NCI-H2227 (cell line): ENCODE results near the gene TAB3.
"Not testable (repeated sequence)": the region's sequence is repeated elsewhere in the genome, so short reads cannot be mapped to it uniquely, and the experiment has no call there.

Source experiments
- DNase-seq: peaks from one replicate; lab custom pipeline; 2025; ENCODE audit not compliant: unreplicated experiment; lab: John Stamatoyannopoulos, UW

Gene TAB3

DNA sequence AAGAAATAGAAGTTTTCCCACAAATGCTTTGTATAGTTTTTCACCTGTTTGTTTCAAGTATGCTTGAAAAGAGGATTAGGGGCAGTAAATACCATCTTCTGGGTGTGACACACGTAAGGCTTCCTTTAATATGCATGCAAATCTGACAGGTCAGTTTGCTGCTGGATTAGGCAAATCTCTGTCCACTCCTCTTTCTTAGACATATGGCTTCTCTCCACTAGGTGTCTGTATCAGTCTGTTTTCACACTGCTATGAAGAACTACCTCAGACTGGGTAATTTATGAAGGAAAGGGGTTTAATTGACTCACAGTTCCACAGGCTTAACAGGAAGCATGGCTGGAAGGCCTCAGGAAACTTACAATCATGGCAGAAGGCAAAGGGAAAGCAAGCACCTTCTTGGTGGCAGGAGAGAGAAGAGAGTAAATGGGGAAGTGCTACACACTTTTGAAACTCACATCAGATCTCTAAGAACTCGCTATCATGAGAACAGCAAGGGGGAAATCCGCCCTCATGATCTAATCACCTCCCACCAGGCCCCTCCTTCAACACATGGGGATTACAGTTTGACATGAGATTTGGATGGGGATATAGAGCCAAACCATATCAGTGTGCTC lies 66.9 kb downstream of the TAB3 start:
- DNase-seq: no peak

DNA sequence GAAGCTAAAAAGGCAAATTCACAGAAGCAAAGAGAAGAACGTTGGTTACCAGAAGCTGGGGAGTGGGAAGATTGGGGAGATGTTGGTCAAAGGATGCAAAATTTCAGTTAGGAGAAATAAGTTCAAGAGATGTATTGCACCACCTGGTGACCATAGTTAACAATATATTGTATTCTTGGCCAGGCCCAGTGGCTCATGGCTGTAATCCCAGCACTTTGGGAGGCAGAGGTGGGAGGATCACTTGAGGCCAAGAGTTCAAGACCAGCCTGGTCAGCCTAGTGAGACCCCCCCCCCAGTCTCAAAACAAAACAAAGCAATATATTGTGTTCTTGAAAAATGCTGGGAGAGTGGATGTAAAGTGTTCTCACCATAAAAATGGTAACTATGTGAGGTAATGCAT lies 67.9 kb downstream of the TAB3 start:
- no peak for DNase-seq

DNA sequence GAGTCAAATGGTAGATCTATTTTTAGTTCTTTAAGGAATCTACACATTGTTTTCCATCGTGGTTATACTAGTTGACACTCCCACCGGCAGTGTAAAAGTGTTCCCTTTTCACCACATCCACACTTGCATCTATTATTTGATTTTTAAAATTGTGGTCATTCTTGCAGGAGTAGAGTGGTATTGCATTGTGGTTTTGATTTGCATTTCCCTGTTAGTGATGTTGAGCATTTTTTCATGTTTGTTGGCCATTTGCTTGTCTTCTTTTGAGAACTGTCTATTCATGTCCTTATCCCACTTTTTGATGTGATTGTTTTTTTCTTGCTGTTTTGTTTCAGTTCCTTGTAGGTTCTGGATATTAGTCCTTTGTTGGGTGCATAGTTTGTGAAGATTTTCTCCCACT lies 70.0 kb downstream of the TAB3 start:
- no peak for DNase-seq

DNA sequence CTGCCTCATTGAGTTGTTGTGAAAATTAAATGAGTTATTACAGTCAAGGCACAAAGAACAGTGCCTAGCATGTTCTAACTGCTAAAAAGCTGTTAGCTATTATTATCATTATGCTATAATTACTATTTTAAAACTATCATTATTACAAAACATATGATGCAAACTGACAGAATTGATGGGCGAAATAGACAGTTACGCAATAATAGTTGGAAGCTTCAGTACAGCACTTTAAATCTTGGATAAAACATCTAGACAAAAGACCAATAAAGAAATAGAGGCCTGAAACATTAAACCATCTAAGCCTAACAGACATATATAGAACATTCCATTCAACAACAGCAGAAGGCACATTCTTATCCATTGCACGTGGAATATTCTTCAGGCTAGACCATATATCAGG lies 73.0 kb downstream of the TAB3 start:
- no peak for DNase-seq

DNA sequence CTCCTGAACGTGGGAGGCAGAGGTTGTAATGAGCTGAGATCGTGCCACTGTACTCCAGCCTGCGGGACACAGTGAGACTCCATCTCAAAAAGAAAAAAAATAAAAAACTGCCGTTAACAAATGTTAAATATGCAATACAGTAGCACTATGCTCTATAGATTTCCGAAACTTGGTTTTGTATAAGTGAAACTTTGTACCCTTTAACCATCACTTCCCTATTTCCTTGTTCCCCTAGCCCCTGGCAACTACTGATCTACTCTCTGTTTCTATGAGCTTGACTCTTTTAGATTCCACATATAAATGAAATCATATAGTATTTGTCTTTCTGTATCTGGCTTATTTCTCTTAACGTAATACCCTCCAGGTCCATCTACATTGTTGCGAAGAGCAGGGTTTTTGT lies 74.1 kb downstream of the TAB3 start:
- no peak for DNase-seq

DNA sequence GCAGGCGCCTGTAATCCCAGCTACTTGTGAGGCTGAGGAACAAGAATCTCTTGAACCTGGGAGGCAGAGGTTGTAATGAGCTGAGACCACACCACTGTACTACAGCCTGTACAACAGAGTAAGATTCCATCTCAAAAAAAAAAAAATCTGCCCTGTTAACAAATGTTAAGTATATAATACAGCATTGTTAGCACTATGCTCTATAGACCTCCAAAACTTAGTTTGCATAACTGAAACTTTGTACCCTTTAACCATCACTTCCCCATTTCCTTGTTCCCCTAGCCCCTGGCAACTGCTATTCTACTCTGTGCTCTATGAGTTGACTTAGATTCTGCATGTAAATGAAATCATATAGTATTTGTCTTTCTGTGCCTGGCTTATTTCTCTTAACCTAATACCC lies 76.7 kb downstream of the TAB3 start:
- DNase-seq: no peak

DNA sequence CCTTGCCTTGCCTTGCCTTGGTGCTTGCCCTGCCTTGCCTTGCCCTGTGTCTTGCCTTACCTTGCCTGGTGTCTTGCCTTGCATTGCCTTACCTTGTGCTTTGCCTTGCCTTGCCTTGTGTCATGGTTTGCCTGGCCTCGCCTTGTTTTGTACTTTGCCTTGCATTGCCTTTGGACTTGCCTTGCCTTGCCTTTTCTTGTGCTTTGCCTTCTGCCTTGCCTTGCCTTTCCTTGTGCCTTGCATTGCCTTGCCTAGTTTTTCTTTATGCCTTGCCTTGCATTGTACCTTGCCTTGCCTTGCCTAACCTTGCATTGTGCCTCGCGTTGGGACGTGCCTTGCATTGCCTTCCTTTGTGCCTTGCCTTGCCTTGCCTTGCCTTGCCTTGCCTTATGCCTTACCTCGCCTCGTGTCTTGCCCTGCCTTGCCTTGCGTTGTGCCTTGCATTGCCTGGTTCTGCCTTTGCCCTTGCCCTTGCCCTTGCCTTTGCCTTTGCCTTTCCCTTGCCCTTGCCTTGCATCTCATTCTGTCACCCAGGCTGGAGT lies 82.8 kb downstream of the TAB3 start:
- no peak for DNase-seq

DNA sequence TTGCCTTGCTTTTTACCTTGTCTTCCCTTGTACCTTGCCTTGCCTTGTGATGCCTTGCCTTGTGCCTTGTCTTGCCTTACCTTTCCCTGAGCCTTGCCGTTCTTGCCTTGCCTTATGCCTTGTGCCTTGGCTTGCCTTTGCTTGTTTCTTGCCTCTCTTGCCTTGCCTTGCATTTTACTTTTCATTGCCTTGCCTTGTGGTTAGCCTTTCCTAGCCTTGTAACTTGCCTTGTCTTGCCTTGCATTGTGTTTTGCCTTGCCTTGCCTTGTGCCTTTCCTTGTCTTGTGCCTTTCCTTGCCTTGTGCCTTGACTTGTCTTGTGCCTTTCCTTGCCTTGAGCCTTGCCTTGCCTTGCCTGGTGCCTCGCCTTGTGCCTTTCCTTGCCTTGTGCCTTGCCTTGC lies 84.6 kb downstream of the TAB3 start:
- no peak for DNase-seq

DNA sequence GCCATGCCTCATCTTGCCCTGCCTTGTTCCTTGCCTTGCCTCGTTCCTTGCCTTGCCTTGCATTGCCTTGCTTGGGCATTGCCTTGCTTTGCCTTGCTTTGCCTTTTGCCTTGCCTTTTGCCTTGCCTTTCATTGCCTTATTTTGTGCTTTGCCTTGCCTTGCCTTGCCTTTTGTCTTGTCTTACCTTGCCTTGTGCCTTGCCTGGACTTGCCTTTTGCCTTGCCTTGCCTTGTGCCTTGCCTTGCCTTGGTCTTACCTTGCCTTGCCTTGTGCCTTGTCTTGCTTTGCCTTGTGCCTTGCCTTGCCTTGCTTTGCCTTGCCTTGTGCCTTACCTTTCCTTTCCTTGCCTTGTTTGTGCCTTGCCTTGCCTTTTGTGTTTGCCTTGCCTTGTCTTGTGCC lies 88.2 kb downstream of the TAB3 start:
- DNase-seq: no peak

DNA sequence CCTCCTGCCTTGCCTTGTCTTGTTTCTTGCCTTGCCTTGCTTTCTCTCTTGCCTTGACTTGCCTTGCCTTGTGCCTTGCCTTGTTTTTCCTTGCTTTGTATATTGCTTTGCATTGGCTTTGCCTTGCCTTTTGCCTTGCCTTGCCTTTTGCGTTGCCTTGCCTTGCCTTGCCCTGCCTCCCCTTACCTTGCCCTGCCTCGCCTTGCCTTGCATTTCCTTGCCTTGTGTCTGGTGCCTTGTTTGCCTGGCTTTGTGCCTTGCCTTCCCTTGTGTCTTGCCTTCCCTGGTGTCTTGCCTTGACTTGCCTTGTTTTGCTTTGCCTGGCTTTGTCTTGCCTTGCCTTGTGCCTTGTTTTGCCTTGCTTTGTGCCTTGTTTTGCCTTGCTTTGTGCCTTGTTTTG lies 89.7 kb downstream of the TAB3 start:
- DNase-seq: no peak

DNA sequence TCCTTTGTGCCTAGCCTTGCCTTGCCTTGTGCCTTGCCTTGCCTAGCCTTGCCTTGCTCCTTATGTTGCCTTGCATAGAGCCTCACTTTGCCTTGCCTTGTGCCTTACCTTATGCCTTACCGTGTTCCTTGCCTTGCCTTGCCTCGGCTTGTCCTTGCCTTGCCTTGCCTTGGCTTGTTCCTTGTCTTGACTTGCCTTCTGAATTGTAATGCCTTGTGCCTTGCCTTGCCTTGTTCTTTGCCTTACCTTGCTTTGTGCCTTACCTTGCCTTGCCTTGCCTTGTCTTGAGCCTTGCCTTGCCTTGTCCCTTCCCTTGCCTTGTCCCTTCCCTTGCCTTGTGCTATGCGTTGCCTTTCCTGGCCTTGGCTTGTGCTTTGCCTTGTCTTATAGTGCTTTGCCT lies 90.2 kb downstream of the TAB3 start:
- no peak for DNase-seq

DNA sequence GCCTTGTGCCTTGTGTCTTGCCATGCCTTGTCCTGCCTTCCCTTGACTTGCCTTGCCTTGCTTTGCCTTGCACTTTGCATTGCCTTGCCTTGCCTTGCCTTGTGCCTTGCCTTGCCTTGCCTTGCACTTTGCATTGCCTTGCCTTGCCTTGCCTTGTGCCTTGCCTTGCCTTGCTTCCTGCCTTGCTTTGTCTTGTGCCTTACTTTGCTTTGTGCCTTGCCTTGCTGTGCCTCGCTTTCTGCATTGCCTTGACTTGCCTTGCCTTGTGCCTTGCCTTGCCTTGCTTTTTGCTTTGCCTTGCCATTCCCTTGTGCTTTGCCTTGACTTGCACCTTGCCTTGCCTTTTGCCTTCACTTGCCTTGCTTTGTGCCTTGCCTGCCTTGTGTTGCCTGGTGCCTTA lies 91.8 kb downstream of the TAB3 start:
- not testable (repeated sequence) for DNase-seq

DNA sequence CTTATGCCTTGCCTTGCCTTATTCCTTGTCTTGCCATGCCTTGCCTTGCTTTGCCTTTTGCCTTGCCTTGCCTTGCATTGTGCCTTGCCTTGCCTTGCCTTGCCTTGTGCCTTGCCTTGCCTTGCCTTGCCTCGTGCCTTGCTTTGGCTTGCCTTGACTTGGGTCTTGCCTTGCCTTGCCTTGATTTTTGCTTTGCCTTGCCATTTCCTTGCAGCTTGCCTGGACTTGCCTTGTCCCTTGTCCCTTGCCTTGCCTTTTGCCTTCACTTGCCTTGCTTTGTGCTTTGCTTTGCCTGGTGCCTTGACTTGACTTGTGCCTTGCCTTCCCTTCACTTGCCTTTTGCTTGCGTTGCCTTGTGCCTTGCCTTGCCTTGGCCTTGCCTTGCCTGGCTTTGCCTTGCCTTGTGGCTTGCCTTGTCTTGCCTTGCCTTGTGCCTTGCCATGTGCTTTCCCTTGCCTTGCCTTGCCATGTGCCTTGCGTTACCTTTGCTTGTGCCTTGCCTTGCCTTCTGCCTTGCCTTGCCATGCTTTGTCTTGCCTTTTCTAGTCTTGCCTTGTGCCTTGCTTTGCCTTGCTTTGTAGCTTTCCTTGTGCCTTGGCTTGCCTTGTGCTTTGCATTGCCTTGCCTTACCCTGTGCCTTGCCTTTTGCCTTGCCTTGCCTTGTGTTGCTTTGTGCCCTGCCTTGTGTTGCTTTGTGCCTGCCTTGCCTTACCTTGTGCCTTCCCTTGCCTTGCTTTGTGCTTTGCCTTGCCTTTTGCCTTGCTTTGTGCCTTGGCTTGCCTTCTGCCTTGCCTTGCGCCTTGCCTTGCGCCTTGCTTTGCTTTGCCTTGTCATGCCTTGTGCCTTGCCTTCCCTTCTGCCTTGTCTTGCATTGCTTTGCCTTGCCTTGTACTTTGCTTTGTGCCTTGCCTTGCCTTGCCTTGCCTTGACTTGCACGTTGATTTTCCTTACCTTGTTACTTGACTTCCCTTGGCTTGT lies 92.8 kb downstream of the TAB3 start:
- DNase-seq: no peak

DNA sequence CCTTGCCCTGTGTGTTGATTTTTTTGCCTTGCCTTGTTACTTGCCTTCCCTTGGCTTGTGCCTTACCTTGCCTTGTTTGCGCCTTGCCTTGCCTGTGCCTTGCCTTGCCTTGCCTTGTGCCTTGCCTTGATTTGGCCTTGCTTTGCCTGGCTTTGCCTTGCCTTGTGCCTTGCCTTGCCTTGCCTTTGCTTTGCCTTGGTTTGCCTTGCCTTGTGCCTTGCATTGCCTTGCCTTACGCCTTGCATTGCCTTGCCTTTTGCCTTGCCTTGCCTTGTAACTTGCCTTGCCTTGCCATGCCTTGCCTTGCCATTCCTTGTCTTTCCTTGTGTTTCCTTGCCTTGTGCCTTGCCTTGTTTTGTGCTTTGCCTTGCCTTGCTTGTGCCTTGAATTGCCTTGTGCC lies 94.6 kb downstream of the TAB3 start:
- no peak for DNase-seq

DNA sequence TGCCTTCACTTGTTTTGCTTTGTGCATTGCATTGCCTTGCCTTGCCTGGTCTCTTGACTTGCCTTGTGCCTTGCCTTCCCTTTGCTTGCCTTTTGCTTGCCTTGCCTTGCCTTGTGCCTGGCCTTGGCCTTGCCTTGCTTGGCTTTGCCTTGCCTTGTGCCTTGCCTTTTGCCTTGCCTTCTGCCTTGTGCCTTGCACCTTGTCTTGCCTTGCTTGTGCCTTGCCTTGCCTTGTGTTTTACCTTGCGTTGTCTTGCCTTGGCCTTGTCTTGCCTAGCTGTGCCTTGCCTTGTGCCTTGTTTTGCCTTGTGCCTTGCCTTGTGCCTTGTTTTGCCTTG lies 95.3 kb downstream of the TAB3 start:
- DNase-seq: no peak

DNA sequence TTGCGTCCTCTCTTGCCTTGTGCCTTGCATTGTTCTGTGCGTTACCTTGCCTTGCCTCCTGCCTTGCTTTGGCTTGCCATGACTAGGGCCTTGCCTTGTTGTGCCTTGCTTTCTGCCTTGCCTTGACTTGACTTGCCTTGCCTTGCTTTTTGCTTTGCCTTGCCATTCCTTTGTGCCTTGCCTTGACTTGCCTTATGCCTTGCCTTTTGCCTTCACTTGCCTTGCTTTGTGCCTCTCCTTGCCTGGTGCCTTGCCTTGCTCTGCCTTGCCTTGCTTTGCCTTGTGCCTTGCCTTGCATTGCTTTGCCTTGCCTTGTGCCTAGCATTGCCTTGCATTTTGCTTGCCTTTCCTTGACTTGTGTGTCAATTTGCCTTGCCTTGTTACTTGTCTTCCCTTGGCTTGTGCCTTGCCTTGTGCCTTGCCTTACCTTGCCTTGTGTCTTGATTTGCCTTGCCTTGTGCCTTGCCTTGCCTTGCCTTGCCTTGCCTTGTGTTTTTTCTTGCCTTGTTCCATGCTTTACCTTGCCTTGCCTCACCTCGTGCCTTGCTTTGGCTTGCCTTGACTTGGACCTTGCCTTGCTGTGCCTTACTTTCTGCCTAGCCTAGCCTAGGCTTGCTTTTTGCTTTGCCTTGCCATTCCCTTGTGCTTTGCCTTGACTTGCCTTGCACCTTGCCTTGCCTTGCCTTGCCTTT lies 95.8 kb downstream of the TAB3 start:
- no peak for DNase-seq

DNA sequence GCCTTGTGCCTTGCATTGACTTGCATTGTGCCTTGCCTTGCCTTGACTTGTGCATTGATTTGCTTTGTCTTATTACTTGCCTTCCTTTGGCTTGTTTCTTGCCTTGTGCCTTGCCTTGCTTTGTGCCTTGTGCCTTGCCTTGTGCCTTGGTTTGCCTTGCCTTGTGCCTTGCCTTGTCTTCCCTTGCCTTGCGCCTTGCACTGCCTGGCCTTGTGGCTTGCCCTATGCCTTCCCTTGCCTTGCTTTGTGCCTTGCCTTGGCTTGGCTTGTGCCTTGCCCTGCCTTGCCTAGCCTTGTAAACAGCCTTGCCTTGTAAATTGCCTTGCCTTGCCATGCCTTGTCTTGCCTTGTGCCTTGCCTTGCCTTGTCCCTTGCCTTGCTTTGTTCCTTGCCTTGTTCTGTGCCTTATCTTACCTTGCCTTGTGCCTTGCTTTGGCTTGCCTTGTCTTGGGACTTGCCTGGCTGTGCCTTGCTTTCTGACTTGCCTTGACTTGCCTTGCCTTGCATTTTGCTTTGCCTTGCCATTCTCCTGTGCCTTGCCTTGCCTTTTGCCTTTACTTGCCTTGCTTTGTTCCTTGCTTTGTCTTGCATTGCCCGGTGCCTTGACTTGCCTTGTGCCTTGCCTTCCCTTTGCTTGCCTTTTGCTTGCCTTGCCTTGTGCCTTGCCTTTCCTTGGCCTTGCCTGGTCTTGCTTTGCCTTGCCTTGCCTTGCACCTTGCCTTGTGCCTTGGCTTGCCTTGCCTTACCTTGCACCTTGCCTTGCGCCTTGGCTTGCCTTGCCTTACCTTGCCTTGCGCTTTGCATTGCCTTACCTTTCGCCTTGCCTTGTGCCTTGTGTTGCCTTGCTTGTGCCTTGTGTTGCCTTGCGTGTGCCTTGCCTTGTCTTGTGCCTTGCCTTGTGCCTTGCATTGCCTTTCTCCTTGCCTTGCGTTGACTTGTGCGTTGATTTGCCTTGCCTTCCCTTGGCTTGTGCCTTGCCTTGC lies 97.5 kb downstream of the TAB3 start:
- no peak for DNase-seq

DNA sequence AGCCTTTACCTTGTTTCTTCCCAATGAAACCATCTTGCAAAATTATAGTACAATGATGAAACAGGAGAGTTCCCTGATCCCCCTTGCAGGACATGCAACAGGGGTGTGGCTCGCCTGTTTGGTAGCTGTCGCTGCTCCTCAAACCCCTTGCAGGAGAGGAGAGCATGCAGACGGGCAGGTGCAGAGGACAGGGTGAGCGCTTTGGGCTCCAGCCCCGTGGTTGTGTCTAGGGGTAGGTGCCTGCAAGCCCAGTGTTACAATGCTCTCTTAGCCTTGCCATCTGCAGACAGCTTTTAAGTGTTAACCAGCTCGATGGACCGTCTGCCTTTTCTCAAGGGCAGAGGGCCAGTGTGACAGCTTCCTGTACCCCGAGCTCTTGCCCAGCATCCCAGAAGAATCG lies 102.0 kb downstream of the TAB3 start:
- no peak for DNase-seq

DNA sequence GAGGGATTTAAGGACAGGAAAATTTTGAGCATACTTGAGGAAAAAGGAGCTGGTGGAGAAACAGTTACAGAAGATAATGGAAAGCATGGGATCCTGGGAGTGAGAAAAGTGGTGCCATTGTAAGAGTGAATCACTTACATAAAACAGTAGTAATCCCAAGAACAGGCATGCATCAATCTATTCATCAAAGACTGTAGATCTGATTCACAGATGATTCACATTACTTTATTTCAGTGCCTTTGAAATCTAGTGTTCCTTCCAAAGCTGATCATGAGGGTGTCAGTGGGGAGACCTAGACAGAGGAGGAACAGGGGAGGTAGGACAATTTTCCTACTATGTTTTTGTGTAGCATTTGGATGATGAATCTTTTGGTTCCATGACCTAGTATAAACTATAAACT lies 102.7 kb downstream of the TAB3 start:
- no peak for DNase-seq

DNA sequence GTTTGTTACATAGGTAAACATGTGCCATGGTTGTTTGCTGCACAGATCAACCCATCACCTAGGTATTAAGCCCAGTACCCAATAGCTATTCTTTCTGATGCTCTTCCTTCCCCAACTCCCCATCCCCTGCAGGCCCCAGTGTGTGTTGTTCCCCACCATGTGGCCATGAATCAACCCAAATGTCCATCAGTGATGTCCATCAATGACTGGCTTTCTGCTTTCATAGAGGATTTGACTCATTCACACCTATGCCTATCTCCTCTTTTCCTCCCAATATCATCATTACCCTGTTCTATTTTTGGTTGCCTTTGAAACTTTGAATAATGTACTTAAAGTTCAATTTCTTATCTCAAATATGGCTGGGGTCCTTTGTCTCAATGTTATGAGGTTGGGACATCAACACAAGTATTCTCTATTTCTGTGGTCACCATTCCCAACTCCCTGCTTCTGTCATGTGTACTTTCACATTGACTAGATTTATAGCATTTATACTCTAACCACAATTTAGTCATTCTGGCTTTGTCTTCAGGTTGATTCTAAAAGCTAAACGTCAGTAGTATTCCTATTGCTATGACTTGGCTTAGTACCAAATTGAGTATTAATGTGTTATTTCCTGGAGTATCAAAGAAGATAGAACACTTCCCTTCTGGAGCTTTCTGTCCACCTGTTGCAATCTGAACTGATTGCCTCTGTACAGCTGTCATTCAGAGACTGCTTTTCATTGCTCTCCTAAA lies 107.2 kb downstream of the TAB3 start:
- no peak for DNase-seq
